GM12878 (cell line): ENCODE measurements around the gene ADGRL4. TPM values are rescaled to one million over a fixed set of nuclear protein-coding genes. Genes with fewer than 3 reads are reported as not detected.

ENCODE experiments used
- ATAC-seq: fragments of 200-7000 bp; cut with Tn5 transposase; 3 replicates; pipeline ENCODE4 v1.9.1; 2020; ENCODE audit warnings: mild to moderate bottlenecking, moderate library complexity
- BruUV-seq: library from RNA; stranded (reverse); fragments of 400-500 nt; replicated peaks from 2 replicates; lab custom pipeline; 2021; lab: Mats Ljungman, UMichigan
- CTCF ChIA-PET: fragments of 300-600 bp; sonication (Branson Sonifier 250); formaldehyde crosslinking; extraction: SDS; loops from one replicate; lab custom pipeline; 2021; ENCODE audit warnings: inconsistent platforms; lab: Yijun Ruan, JAX
- POLR2A ChIA-PET: fragments of 350-600 bp; formaldehyde crosslinking; extraction: SDS; loops from one replicate; lab custom pipeline; 2021; ENCODE audit warnings: inconsistent platforms; lab: Charles Lee
- RAD21 ChIA-PET: fragments of 300-600 bp; sonication (Branson Sonifier 250); formaldehyde crosslinking; loops from one replicate; lab custom pipeline; 2023; ENCODE audit warnings: antibody characterized with exemption; ENCODE audit not compliant: unreplicated experiment; lab: Charles Lee
- SMC1A ChIA-PET: fragments of 300-600 bp; sonication (Branson Sonifier 250); formaldehyde crosslinking; loops from one replicate; lab custom pipeline; 2023; ENCODE audit not compliant: unreplicated experiment, uncharacterized antibody; lab: Charles Lee
- DNase-seq: peaks from one replicate; pipeline ENCODE4 v3.0.0-alpha.2; 2011; ENCODE audit warnings: low read depth, low spot score
- FAIRE-seq: peaks from 3 replicates; lab custom pipeline; 2011; peaks lifted over from hg19 to GRCh38; lab: Jason Lieb, UNC
- H2AFZ ChIP-seq: 2 replicates; pipeline ENCODE4 v1.6.0; 2011; ENCODE audit warnings: low read depth, low read length, control low read depth; ENCODE audit not compliant: control insufficient read depth
- H3K27ac ChIP-seq: 2 replicates; pipeline ENCODE4 v1.5.1; 2011; ENCODE audit warnings: control low read depth; ENCODE audit not compliant: control insufficient read depth, insufficient read depth
- H3K27me3 ChIP-seq, 2 experiments: replicated peaks in 1 of 2; 2 replicates each; pipeline versions ENCODE4 v1.6.0 to v1.6.1; 2011; ENCODE audit warnings: low read length in 1 of 2; ENCODE audit not compliant: control insufficient read depth in 2 of 2, insufficient read depth in 2 of 2
- H3K36me3 ChIP-seq, 2 experiments: 2 replicates each; pipeline ENCODE4 v1.5.1; 2011; ENCODE audit warnings: low read length in 1 of 2; ENCODE audit not compliant: control insufficient read depth in 2 of 2, insufficient read depth in 2 of 2
- H3K4me1 ChIP-seq: 2 replicates; pipeline ENCODE4 v1.6.1; 2011; ENCODE audit warnings: mild to moderate bottlenecking, low read length, moderate library complexity, mixed read lengths; ENCODE audit not compliant: control insufficient read depth, insufficient read depth
- H3K4me2 ChIP-seq: 2 replicates; pipeline ENCODE4 v1.6.0; 2011; ENCODE audit warnings: control low read depth; ENCODE audit not compliant: control insufficient read depth, insufficient read depth
- H3K4me3 ChIP-seq: fragments of 200-600 bp; sonication (generic); 2 replicates; pipeline ENCODE4 v1.5.1; 2016
- H3K79me2 ChIP-seq: 2 replicates; pipeline ENCODE4 v1.6.0; 2011; ENCODE audit warnings: low read length; ENCODE audit not compliant: control insufficient read depth, insufficient read depth
- H3K9ac ChIP-seq: 2 replicates; pipeline ENCODE4 v1.8.0; 2011; ENCODE audit warnings: low read length, control low read depth, mixed read lengths; ENCODE audit not compliant: control insufficient read depth, insufficient read depth
- H3K9me3 ChIP-seq: replicated peaks from 3 replicates; pipeline ENCODE4 v1.5.1; 2011; ENCODE audit warnings: mild to moderate bottlenecking, low read length; ENCODE audit not compliant: control insufficient read depth, insufficient read depth
- H4K20me1 ChIP-seq: 2 replicates; pipeline ENCODE4 v1.6.0; 2011; ENCODE audit not compliant: control insufficient read depth, insufficient read depth
- CUX1 ChIP-seq: IDR thresholded peaks from 2 replicates; pipeline ENCODE4 v1.6.1; 2012; ENCODE audit warnings: improper control_type of control experiment, low read depth, low read length; ENCODE audit not compliant: insufficient replicate concordance
- E2F4 ChIP-seq: IDR thresholded peaks from 2 replicates; pipeline ENCODE4 v1.6.1; 2012; ENCODE audit warnings: low read depth, low read length, improper control_type of control experiment
- EED ChIP-seq: sonication (generic); IDR thresholded peaks from 2 replicates; pipeline ENCODE4 v1.6.1; 2016; ENCODE audit warnings: antibody characterized with exemption, low read depth
- MEF2B ChIP-seq: fragments of 450-650 bp; IDR thresholded peaks from 2 replicates; pipeline ENCODE4 v1.6.1; 2018; ENCODE audit warnings: mild to moderate bottlenecking, moderate library complexity; ENCODE audit not compliant: partially characterized antibody, poor library complexity, severe bottlenecking
- NFYB ChIP-seq: IDR thresholded peaks from 2 replicates; pipeline ENCODE4 v1.6.1; 2011; ENCODE audit warnings: low read depth, mild to moderate bottlenecking, low read length, improper control_type of control experiment, moderate library complexity; ENCODE audit not compliant: insufficient read depth
- RAD51 ChIP-seq: fragments of 450-650 bp; IDR thresholded peaks from 2 replicates; pipeline ENCODE4 v1.6.1; 2016; ENCODE audit warnings: moderate library complexity, mild to moderate bottlenecking, inconsistent platforms
- SPI1 ChIP-seq: IDR thresholded peaks from 2 replicates; pipeline ENCODE4 v1.6.1; 2011; ENCODE audit warnings: low read depth, mild to moderate bottlenecking, low read length, moderate library complexity, borderline replicate concordance; ENCODE audit not compliant: insufficient read depth
- SRF ChIP-seq, 2 experiments: IDR thresholded peaks; 2 replicates each; pipeline ENCODE4 v1.6.1; 2011; ENCODE audit warnings: low read depth in 2 of 2, low read length in 2 of 2, mild to moderate bottlenecking in 1 of 2, moderate library complexity in 1 of 2
- ZBTB33 ChIP-seq: fragments of 450-650 bp; IDR thresholded peaks from 2 replicates; pipeline ENCODE4 v1.6.1; 2017; ENCODE audit warnings: mild to moderate bottlenecking
- WGBS: methylation state at CpG from one replicate; pipeline ENCODE4 v1.1.6; 2016; ENCODE audit warnings: low lambda C conversion rate; ENCODE audit not compliant: insufficient replicate concordance, insufficient coverage; ENCODE audit errors: missing lambda C conversion rate; 5-methylcytosine and 5-hydroxymethylcytosine counted together
- in situ Hi-C: fragments of 300-500 bp; cut with MboI; formaldehyde crosslinking; loops from 9 replicates; pipeline ENCODE4 v1.14.3; 2018; ENCODE audit warnings: mixed read lengths
- intact Hi-C: fragments of 100-400 bp; cut with micrococcal nuclease; formaldehyde crosslinking; loops from one replicate; pipeline ENCODE4 v1.14.2; 2022; ENCODE audit not compliant: unreplicated experiment
- polyA plus RNA-seq, 11 experiments: library from polyadenylated mRNA; depleted of rRNA in 4 of 11; unstranded in 6 of 11; stranded (reverse) in 5 of 11; fragments of >200 nt; fragmentation: Nextera tagmentation in 4 of 11; fragmentation: Illumina TruSeq in 1 of 11; extraction: Ambion mirVana in 4 of 11; extraction: Trizol in 1 of 11; gene quantifications; 1 replicate in 1 of 11; 2 replicates in 10 of 11; pipeline versions ENCODE4 v1.2.1 to v1.2.3, GENCODE V29; 2011 to 2016; ENCODE audit warnings: inconsistent platforms in 2 of 11, missing spikeins in 2 of 11, low read depth in 1 of 11
- total RNA-seq, 4 experiments: library from RNA; depleted of rRNA in 3 of 4; stranded (reverse); fragments of >200 nt in 3 of 4; fragmentation: Illumina TruSeq in 1 of 4; extraction: Trizol in 1 of 4; gene quantifications; 2 replicates each; pipeline versions ENCODE4 v1.2.1 to v1.2.3, GENCODE V29; 2013 to 2021
- TF ChIP-seq, protein P1 (sequence below): fragments of 450-650 bp; IDR thresholded peaks from 2 replicates; pipeline ENCODE4 v1.6.1; 2017; ENCODE audit warnings: mild to moderate bottlenecking, moderate library complexity

The ADGRL4 gene
- total and polyA plus RNA-seq, 10 of the 15 experiments (the other 5 are each of a cell fraction or from before 2014, with no cell fraction given), result not detected

DNA sequence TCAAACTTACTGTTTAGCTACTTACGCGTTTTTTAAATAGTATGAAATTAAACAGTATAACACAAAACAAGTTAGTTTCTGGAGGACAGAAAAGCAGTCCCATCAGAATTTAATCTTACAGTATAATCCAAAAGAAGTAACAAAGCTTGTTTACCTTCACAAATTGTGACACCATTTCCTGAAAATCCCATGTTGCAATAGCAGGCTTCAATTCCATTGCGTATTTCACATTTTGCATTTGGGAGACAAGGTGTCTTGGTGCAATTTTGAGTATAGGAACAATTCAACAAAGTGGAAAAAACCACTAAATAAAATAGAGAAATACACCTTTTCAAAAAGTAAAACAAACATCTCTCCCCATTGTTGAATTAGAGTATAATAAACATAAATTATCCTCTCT, 1.6 kb downstream of the ADGRL4 start:
- H2AFZ ChIP-seq, result no peak overlapping the region
- no peak overlapping the region for H3K27ac ChIP-seq
- H3K4me1 ChIP-seq, result no peaks in the 10 kb centered on the region
- SMC1A ChIA-PET, result no interaction called here
- intact Hi-C loops (no loop called here), in situ Hi-C loops (no loop called here)
- H3K4me2 ChIP-seq, result no peak overlapping the region
- no peak overlapping the region for H3K9ac ChIP-seq
- H4K20me1 ChIP-seq, result no peaks in the 10 kb centered on the region
- 92% methylated on average over 3 of the region's 3 CpGs for WGBS
- ATAC-seq (no peak), FAIRE-seq (no peak), DNase-seq (no peak)
- POLR2A ChIA-PET, result no interaction called here
- no peak overlapping the region for H3K4me3 ChIP-seq
- CTCF ChIA-PET, result no interaction called here
- no peaks in the 10 kb centered on the region for H3K36me3 ChIP-seq
- RAD21 ChIA-PET, result no interaction called here
- H3K9me3 ChIP-seq, result no peaks in the 10 kb centered on the region
- no peaks in the 10 kb centered on the region for H3K79me2 ChIP-seq
- H3K27me3 ChIP-seq, result no peaks in the 10 kb centered on the region
- no TSS peak for BruUV-seq
- no peak for TF ChIP-seq EED
- TF ChIP-seq MEF2B, result no peak
- TF ChIP-seq NFYB, result no peak
- no peak for TF ChIP-seq SPI1
- no peak for TF ChIP-seq CUX1
- TF ChIP-seq ZBTB33, result no peak
- TF ChIP-seq, protein P1, sequence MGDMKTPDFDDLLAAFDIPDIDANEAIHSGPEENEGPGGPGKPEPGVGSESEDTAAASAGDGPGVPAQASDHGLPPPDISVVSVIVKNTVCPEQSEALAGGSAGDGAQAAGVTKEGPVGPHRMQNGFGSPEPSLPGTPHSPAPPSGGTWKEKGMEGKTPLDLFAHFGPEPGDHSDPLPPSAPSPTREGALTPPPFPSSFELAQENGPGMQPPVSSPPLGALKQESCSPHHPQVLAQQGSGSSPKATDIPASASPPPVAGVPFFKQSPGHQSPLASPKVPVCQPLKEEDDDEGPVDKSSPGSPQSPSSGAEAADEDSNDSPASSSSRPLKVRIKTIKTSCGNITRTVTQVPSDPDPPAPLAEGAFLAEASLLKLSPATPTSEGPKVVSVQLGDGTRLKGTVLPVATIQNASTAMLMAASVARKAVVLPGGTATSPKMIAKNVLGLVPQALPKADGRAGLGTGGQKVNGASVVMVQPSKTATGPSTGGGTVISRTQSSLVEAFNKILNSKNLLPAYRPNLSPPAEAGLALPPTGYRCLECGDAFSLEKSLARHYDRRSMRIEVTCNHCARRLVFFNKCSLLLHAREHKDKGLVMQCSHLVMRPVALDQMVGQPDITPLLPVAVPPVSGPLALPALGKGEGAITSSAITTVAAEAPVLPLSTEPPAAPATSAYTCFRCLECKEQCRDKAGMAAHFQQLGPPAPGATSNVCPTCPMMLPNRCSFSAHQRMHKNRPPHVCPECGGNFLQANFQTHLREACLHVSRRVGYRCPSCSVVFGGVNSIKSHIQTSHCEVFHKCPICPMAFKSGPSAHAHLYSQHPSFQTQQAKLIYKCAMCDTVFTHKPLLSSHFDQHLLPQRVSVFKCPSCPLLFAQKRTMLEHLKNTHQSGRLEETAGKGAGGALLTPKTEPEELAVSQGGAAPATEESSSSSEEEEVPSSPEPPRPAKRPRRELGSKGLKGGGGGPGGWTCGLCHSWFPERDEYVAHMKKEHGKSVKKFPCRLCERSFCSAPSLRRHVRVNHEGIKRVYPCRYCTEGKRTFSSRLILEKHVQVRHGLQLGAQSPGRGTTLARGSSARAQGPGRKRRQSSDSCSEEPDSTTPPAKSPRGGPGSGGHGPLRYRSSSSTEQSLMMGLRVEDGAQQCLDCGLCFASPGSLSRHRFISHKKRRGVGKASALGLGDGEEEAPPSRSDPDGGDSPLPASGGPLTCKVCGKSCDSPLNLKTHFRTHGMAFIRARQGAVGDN, result no peak
- TF ChIP-seq RAD51, result no peak
- no peak for TF ChIP-seq E2F4
- no peak for TF ChIP-seq SRF (IDR thresholded peaks at IDR 0.05; ENCODE audit: low read depth in 2 of 2, low read length in 2 of 2)
